BE2C (cell line): ENCODE measurements around the gene DENND6A.
"Not testable (repeated sequence)": the region's sequence is repeated elsewhere in the genome, so short reads cannot be mapped to it uniquely, and the experiment has no call there.

Experiments
- DNase-seq: peaks from one replicate; pipeline ENCODE4 v3.0.0-alpha.2; 2020
- H3K27me3 ChIP-seq: fragments of 250-450 bp; sonication (Bioruptor Pico); 2 replicates; pipeline ENCODE4 v1.5.1; 2020; ENCODE audit warnings: mild to moderate bottlenecking
- H3K36me3 ChIP-seq: fragments of 250-450 bp; sonication (Bioruptor Pico); 2 replicates; pipeline ENCODE4 v1.5.1; 2020; ENCODE audit warnings: mild to moderate bottlenecking
- H3K4me1 ChIP-seq: fragments of 250-450 bp; sonication (Bioruptor Pico); 2 replicates; pipeline ENCODE4 v1.5.1; 2020
- H3K4me3 ChIP-seq: 2 replicates; pipeline ENCODE4 v1.5.1; 2011; ENCODE audit warnings: low read depth, low read length
- H3K9me3 ChIP-seq: fragments of 250-450 bp; sonication (Bioruptor Pico); 2 replicates; pipeline ENCODE4 v1.5.1; 2020
- CTCF ChIP-seq: IDR thresholded peaks from 2 replicates; pipeline ENCODE4 v1.5.1; 2012; ENCODE audit warnings: mild to moderate bottlenecking, low read depth, low read length

The DENND6A gene

GRCh38 chr3:57717205-57717868 lies 24.5 kb upstream of the DENND6A start:
- H3K4me1 ChIP-seq, result no peaks in the 10 kb centered on the region
- no peaks in the 10 kb centered on the region for H3K27me3 ChIP-seq
- H3K36me3 ChIP-seq, result no peaks in the 10 kb centered on the region
- H3K9me3 ChIP-seq, result no peaks in the 10 kb centered on the region
- H3K4me3 ChIP-seq, result no peak overlapping the region
- no peak for DNase-seq
- no peak for TF ChIP-seq CTCF

- H3K27me3 ChIP-seq, result no peaks in the 10 kb centered on the region
- H3K36me3 ChIP-seq, result no peaks in the 10 kb centered on the region
- DNase-seq, result no peak
- H3K9me3 ChIP-seq, result no peaks in the 10 kb centered on the region
- no peak for TF ChIP-seq CTCF
- H3K4me1 ChIP-seq, result no peaks in the 10 kb centered on the region
- H3K4me3 ChIP-seq, result no peak overlapping the region
Observed at GRCh38 chr3:57715686-57716085, 22.8 kb upstream of the DENND6A start.

GRCh38 chr3:57709559-57709958 lies 16.7 kb upstream of the DENND6A start:
- Histone ChIP-seq H3K4me3 (no peak overlapping the region), H3K36me3 (no peaks in the 10 kb centered on the region), H3K27me3 (no peaks in the 10 kb centered on the region), H3K9me3 (no peaks in the 10 kb centered on the region), H3K4me1 (no peaks in the 10 kb centered on the region)
- no peak for TF ChIP-seq CTCF
- no peak for DNase-seq

GRCh38 chr3:57709031-57709430 lies 16.2 kb upstream of the DENND6A start:
- no peaks in the 10 kb centered on the region for H3K36me3 ChIP-seq
- no peaks in the 10 kb centered on the region for H3K9me3 ChIP-seq
- H3K4me1 ChIP-seq, result no peaks in the 10 kb centered on the region
- no peak overlapping the region for H3K4me3 ChIP-seq
- H3K27me3 ChIP-seq, result no peaks in the 10 kb centered on the region
- DNase-seq, result no peak
- TF ChIP-seq CTCF, result no peak

GRCh38 chr3:57706462-57706861 lies 13.6 kb upstream of the DENND6A start:
- no peak for DNase-seq
- TF ChIP-seq CTCF, result no peak
- H3K36me3 ChIP-seq, result no peaks in the 10 kb centered on the region
- no peaks in the 10 kb centered on the region for H3K9me3 ChIP-seq
- no peak overlapping the region for H3K4me3 ChIP-seq
- no peaks in the 10 kb centered on the region for H3K4me1 ChIP-seq
- H3K27me3 ChIP-seq, result no peaks in the 10 kb centered on the region

GRCh38 chr3:57705351-57705750 lies 12.5 kb upstream of the DENND6A start:
- H3K4me1 ChIP-seq, DNase-seq, H3K27me3 ChIP-seq: not testable (repeated sequence)

GRCh38 chr3:57701781-57702180 lies 8.9 kb upstream of the DENND6A start:
- no peaks in the 10 kb centered on the region for H3K36me3 ChIP-seq
- DNase-seq, result no peak
- no peak for TF ChIP-seq CTCF
- H3K27me3 ChIP-seq, result no peaks in the 10 kb centered on the region
- no peak overlapping the region for H3K4me3 ChIP-seq
- H3K9me3 ChIP-seq, result no peaks in the 10 kb centered on the region
- H3K4me1 ChIP-seq, result no peaks in the 10 kb centered on the region

More at GRCh38 chr3:57705351-57705750, 12.5 kb upstream of the DENND6A start:
- not testable (repeated sequence) for H3K4me3 ChIP-seq, H3K36me3 ChIP-seq, H3K9me3 ChIP-seq
